GM20000 (cell line): ENCODE results near the gene C16orf78.
"Not testable (repeated sequence)": the region's sequence is repeated elsewhere in the genome, so short reads cannot be mapped to it uniquely, and the experiment has no call there.

Source experiments
- DNase-seq: peaks from one replicate; pipeline ENCODE4 v3.0.0; 2012; ENCODE audit warnings: low spot score
- TF ChIP-seq, protein P1 (sequence below): IDR thresholded peaks from 2 replicates; pipeline ENCODE4 v1.5.1; 2012; ENCODE audit warnings: mild to moderate bottlenecking, control low read depth; ENCODE audit errors: extremely low read depth, missing control alignments

C16orf78 gene

DNA sequence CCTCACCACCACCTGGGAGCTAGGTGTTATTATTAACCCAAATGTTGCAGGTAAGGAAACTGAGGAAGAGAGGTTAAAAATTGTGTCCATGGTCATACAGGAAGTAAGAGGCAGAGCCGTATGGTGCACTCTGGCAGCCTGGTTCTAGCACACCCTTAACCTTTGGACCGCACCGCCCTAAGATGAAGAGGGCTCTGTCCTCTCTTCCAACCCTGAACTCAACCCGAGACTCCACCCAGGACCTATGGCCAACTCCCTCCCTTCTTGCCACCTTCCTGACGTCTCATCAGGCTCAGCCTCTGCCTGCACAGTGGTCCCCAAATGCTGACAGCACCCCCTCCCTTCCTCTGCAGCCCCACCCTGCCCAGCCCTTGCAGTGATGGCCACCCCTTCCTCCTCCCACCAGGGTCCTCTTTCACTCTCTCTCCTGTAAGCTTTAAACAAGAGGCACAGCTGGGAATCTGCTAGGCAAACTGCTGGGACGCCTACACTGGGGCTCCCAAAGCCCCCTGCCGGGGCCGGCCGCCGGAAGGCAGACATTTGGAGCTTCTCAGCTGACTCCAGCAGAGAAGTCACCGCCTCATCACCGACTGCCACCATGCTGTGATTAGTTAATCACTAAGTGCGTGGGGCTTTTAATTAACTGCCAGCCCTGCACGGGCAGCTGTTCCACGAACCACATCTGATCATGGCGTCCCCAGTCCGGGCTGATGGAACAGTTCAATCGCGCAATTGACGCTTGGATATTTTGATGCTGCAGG is 16.7 kb upstream of the C16orf78 start:
- no peak for DNase-seq
- TF ChIP-seq, protein P1, sequence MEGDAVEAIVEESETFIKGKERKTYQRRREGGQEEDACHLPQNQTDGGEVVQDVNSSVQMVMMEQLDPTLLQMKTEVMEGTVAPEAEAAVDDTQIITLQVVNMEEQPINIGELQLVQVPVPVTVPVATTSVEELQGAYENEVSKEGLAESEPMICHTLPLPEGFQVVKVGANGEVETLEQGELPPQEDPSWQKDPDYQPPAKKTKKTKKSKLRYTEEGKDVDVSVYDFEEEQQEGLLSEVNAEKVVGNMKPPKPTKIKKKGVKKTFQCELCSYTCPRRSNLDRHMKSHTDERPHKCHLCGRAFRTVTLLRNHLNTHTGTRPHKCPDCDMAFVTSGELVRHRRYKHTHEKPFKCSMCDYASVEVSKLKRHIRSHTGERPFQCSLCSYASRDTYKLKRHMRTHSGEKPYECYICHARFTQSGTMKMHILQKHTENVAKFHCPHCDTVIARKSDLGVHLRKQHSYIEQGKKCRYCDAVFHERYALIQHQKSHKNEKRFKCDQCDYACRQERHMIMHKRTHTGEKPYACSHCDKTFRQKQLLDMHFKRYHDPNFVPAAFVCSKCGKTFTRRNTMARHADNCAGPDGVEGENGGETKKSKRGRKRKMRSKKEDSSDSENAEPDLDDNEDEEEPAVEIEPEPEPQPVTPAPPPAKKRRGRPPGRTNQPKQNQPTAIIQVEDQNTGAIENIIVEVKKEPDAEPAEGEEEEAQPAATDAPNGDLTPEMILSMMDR, result no peak

DNA sequence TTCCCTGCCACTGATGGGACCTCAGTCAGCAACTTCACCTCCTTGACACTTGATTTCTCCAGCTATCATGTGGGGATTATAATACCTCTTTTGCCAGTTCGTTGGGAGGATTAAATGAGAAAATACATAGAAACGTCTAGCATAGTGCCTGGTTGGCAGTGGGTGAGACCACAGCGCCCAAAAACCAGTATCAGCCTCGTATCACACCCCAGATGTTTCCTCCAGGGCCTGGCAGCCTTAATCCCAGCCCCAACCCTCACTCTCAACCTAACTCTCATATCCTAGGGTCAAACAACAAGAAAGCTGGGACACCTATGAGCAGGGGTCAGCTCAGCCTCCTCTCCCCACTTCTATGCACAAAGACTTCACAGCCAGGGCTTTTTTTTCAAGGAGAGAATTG is 14.0 kb upstream of the C16orf78 start:
- TF ChIP-seq, protein P1, result no peak

DNA sequence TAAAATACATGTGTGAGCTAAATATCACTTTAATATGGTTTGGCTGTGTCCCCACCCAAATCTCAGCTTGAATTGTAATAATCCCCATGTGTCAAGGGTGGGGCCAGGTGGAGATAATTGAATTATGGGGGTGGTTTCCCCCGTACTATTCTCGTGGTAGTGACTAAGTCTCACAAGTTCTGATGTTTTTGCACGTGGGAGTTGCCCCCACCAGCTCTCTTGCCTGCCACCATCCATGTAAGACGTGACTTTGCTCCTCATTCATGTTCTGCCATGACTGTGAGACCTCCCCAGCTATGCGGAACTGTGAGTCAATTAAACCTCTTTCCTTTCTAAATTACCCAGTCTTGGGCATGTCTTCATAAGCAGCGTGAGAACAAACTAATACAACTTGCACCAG is 11.9 kb upstream of the C16orf78 start:
- not testable (repeated sequence) for DNase-seq

More for the DNA sequence above, 14.0 kb upstream of the C16orf78 start:
- no peak for DNase-seq

DNA sequence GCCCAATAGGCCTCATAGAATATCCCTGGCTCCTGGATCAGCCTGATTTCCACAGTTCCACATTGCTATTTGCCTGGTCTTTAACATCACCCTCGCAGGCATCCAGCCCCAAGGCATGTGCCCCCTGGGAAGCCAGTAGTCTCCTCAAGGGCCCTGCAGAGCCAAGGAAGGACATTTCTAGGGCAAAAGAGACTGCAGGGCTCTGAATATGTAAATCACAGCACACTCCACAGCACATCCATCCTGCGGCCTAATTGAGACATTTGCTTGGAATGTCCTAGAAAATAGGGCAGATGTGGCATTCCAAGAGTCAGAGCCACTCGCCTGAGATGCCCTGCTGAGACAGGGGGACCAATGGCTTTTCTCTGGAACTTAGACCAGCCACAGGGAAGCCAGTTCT is 11.4 kb upstream of the C16orf78 start:
- DNase-seq, result no peak
- TF ChIP-seq, protein P1, result no peak

DNA sequence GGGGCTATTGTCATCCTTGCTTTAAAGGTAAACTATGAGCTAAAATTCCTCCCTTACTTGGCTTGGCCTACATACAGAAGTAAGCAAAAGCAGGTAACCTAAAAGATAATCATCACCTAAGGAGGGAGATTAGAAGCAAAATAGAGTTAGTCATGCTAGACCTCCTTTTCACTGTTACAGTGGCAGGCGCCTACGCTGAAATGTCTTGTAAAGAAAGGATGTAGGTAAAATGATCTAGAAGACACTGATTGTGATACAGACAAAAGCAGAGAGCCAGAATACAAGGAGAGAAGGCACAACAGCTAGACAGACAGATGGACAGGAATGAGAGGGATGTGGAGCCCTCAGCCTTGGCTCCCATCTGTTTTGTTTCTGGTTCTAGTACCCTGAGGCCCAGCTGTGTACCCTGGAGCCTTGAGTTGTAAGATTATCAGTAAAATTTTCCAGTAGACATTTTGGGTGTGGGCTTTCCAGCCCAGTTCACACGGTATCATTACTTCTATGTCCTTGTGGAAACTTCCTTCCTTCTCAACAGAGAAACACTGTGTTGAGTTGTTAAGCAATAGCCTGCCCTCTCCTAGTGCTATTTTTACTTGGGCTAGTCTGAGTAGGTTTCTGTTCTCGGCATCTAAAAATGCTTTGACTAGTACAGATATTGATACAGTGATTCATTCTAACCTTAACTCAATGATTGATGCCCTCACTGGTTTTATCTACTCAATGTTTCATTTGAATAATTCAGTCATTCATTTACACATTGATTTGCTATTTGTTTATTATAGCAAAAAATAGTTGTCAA is 7.7 kb upstream of the C16orf78 start:
- TF ChIP-seq, protein P1, result no peak

DNA sequence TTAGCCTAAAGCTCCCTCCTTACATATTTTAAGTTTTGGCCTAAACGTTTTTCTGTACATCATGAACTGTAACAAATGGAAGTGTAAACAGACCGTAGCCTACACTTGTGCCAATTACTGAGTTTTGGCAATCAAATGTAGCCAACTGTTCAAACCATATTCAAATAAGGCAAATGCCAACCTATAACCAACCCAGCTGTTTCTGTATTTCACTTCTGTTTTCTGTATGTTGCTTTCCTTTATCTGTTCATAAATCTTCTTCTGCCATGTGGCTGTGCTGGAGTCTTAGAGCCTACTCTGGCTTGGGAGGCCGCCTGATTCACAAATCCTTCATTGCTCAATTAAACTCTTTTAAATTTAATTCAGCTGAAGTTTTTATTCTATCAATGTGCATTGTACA is 6.9 kb upstream of the C16orf78 start:
- no peak for DNase-seq
- TF ChIP-seq, protein P1, result no peak

More for the DNA sequence above, 7.7 kb upstream of the C16orf78 start:
- no peak for DNase-seq

DNA sequence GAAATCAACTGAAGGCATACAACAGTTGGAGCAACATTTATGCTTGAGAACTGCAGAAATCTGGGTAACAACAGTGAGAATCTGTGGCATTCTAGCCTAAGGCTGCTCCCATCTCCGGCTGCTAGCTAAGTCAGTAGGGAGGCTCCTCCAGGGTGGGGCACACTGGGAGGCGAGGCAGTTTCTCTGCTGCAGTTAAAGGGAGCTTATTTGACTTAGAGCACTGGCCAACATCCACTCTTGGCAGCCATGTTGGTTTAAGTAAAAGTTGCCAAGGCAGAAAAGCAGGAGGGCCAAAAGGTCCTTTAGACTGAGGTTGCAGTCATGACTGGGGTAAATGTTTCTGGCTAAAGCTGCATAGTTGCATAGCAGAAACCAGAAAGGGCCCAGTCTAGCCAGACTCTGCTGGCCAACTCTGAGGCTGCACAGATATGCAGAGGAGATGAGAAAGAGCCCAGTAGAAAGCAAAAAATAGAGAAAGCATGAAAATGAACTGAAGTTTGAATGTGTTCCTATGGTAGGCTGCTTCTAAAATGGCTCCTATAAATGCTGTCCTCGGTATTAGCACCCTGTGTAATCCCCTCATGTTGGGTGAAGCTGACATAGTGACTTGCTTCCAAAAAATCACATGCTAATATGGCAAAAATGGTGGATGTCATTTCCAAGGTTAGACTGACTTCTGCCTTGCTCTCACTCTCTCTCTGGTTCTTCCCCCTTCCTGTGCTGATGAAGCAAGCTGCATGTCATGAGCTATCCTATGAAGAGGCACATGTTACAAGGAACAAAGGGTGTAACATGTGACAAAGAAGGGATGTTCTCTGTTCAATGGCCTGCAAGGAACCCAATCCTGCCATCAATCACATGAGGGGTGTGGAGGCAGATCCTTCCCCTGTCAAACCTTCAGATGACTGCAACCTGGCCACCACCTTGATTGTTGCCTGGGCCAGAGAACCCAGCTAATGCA is 3.7 kb upstream of the C16orf78 start:
- no peak for DNase-seq
- TF ChIP-seq, protein P1, result no peak
